Measurements from ENCODE around the gene ASPRV1. TPM values are rescaled to one million over a fixed set of nuclear protein-coding genes. Genes with fewer than 3 reads are reported as not detected.

The ASPRV1 gene
- total and polyA plus RNA-seq, 2 donors (not counting 3 experiments of a cell fraction or from before 2014, with no cell fraction given) = 0.15 to 0.22 TPM

GRCh38 chr2:70009762-70010575, 48.5 kb upstream of the ASPRV1 start:
- CTCF ChIA-PET = no interaction called here
- dilution Hi-C loops (cut with MboI; ENCODE audit: extremely low pct_ligation_motif_present, low sequenced_read_pairs) = no loop called here
- POLR2A ChIA-PET = no interaction called here

More at GRCh38 chr2:70009762-70010575, 48.5 kb upstream of the ASPRV1 start:
- Histone ChIP-seq H3K9me1 (replicated peaks; ENCODE audit: control insufficient read depth, extremely low read depth, insufficient read depth, low read length) (no peaks in the 10 kb centered on the region), H3K4me1 (ENCODE audit: control insufficient read depth, extremely low read depth, insufficient read depth, low read length) (no peaks in the 10 kb centered on the region), H3K9me3 (replicated peaks; ENCODE audit: control insufficient read depth, insufficient read depth, low read length) (no peaks in the 10 kb centered on the region), H3K79me2 (ENCODE audit: control insufficient read depth, insufficient read depth, low read length) (no peaks in the 10 kb centered on the region), H4K20me1 (replicated peaks; ENCODE audit: control insufficient read depth, extremely low read depth, insufficient read depth, low read length) (no peaks in the 10 kb centered on the region), H3K27me3 (ENCODE audit: control insufficient read depth in 2 of 2, insufficient read depth in 2 of 2, low read length in 2 of 2) (no peaks in the 10 kb centered on the region), H3K4me2 (ENCODE audit: insufficient read depth, low read length) (no peak overlapping the region), H3K9ac (replicated peaks; ENCODE audit: extremely low read depth, insufficient read depth, low read length) (no peak overlapping the region), H3K27ac (ENCODE audit: insufficient read depth, low read depth, low read length) (no peak overlapping the region), H3K4me3 (replicated peaks in 1 of 3; ENCODE audit: insufficient read depth in 1 of 3, low read depth in 1 of 3, low read length in 3 of 3) (no peak overlapping the region), H3K36me3 (ENCODE audit: control insufficient read depth in 2 of 2, extremely low read depth in 1 of 2, insufficient read depth in 2 of 2, low read length in 2 of 2) (no peaks in the 10 kb centered on the region), H2AFZ (ENCODE audit: low read depth, low read length) (no peak overlapping the region)
- DNase-seq (ENCODE audit: low read depth, low spot score) (no peak), FAIRE-seq (no peak)
- TF ChIP-seq FOS (IDR thresholded peaks at IDR 0.05; ENCODE audit: borderline replicate concordance, insufficient read depth, low read length) = no peak
- TF ChIP-seq EZH2 (IDR thresholded peaks at IDR 0.05; ENCODE audit: borderline replicate concordance, low read depth, low read length, severe bottlenecking) = no peak
- TF ChIP-seq, protein P1, sequence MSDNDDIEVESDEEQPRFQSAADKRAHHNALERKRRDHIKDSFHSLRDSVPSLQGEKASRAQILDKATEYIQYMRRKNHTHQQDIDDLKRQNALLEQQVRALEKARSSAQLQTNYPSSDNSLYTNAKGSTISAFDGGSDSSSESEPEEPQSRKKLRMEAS (IDR thresholded peaks at IDR 0.05; ENCODE audit: insufficient read depth, insufficient read length) = no peak
- TF ChIP-seq, protein P2, sequence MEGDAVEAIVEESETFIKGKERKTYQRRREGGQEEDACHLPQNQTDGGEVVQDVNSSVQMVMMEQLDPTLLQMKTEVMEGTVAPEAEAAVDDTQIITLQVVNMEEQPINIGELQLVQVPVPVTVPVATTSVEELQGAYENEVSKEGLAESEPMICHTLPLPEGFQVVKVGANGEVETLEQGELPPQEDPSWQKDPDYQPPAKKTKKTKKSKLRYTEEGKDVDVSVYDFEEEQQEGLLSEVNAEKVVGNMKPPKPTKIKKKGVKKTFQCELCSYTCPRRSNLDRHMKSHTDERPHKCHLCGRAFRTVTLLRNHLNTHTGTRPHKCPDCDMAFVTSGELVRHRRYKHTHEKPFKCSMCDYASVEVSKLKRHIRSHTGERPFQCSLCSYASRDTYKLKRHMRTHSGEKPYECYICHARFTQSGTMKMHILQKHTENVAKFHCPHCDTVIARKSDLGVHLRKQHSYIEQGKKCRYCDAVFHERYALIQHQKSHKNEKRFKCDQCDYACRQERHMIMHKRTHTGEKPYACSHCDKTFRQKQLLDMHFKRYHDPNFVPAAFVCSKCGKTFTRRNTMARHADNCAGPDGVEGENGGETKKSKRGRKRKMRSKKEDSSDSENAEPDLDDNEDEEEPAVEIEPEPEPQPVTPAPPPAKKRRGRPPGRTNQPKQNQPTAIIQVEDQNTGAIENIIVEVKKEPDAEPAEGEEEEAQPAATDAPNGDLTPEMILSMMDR (IDR thresholded peaks at IDR 0.05; ENCODE audit: extremely low read depth in 1 of 2, insufficient read depth in 1 of 2, low read depth in 1 of 2, low read length in 2 of 2) = no peak
- TF ChIP-seq GATA2 (IDR thresholded peaks at IDR 0.05; ENCODE audit: insufficient read depth, insufficient read length, low read depth, low read length) = no peak
- no peak for TF ChIP-seq MYC (IDR thresholded peaks at IDR 0.05; ENCODE audit: low read depth, low read length)
- TF ChIP-seq POLR2A (IDR thresholded peaks at IDR 0.05; ENCODE audit: low read depth, low read length) = no peak
- no peak for TF ChIP-seq JUN (IDR thresholded peaks at IDR 0.05; ENCODE audit: borderline replicate concordance, insufficient read depth, insufficient read length, low read depth)
- no peak for TF ChIP-seq POLR2AphosphoS5 (IDR thresholded peaks at IDR 0.05; ENCODE audit: insufficient read depth, low read depth, low read length)
- BruUV-seq (replicated peaks) = no TSS peak
- intact Hi-C loops (cut with micrococcal nuclease) = no loop called here

Measured in endothelial cell of umbilical vein (primary cell).